Omental fat pad (tissue), 4 donors: ENCODE measurements around the gene FHOD3. TPM values are rescaled to one million over a fixed set of nuclear protein-coding genes. Genes with fewer than 3 reads are reported as not detected.

Source experiments
- ATAC-seq: fragments of 150-250 bp; one replicate; pipeline ENCODE4 v1.9.1; 2016; ENCODE audit warnings: mild to moderate bottlenecking, moderate library complexity; ENCODE audit not compliant: low FRiP score
- DNase-seq: peaks from one replicate; pipeline ENCODE4 v3.0.0-alpha.2; 2019; ENCODE audit warnings: low spot score
- total RNA-seq, 4 donors: library from RNA; depleted of rRNA; stranded (reverse); fragments of >200 nt; gene quantifications; one replicate each; pipeline ENCODE4 v1.1.0, GENCODE V29; 2016
- TF ChIP-seq, protein P1 (sequence below), 3 donors: fragments of 450-650 bp; IDR thresholded peaks; one replicate each; pipeline ENCODE4 v1.5.1; 2016 to 2017; ENCODE audit warnings: antibody characterized with exemption in 3 of 3, mild to moderate bottlenecking in 3 of 3, moderate library complexity in 2 of 3

FHOD3 gene
- total RNA-seq, 4 donors from 2014 or later, result 0.96 to 3.8 (median 2.3) TPM

- TF ChIP-seq, protein P1, sequence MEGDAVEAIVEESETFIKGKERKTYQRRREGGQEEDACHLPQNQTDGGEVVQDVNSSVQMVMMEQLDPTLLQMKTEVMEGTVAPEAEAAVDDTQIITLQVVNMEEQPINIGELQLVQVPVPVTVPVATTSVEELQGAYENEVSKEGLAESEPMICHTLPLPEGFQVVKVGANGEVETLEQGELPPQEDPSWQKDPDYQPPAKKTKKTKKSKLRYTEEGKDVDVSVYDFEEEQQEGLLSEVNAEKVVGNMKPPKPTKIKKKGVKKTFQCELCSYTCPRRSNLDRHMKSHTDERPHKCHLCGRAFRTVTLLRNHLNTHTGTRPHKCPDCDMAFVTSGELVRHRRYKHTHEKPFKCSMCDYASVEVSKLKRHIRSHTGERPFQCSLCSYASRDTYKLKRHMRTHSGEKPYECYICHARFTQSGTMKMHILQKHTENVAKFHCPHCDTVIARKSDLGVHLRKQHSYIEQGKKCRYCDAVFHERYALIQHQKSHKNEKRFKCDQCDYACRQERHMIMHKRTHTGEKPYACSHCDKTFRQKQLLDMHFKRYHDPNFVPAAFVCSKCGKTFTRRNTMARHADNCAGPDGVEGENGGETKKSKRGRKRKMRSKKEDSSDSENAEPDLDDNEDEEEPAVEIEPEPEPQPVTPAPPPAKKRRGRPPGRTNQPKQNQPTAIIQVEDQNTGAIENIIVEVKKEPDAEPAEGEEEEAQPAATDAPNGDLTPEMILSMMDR (IDR thresholded peaks at IDR 0.05), result no peak
- DNase-seq, result no peak
- ATAC-seq, result no peak
Observed at GRCh38 chr18:36756242-36756641, 458.7 kb downstream of the FHOD3 start.

DNA sequence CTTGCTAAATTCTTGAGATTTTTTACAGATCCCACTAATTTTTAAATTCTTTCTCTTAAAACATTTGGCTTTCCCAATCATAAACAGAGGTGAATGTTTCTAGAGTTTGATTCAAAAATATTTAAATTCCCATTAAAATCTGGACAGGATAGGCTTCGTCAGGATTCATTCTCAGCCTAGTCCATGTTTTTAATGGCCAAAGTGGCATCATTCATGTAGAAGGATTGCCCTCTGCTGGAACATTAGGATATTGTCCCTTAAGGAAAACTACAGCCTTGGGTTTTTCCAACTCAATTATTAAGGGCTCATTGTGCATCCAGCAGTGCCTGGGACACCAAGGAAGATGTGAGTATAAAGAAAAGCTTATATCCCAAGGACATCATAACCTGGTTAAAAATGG lies 459.6 kb downstream of the FHOD3 start:
- DNase-seq (no peak), ATAC-seq (no peak)
- TF ChIP-seq, protein P1 (IDR thresholded peaks at IDR 0.05), result no peak

- DNase-seq (no peak), ATAC-seq (no peak)
- TF ChIP-seq, protein P1 (IDR thresholded peaks at IDR 0.05), result no peak
Observed at GRCh38 chr18:36757991-36758390, 460.5 kb downstream of the FHOD3 start.

DNA sequence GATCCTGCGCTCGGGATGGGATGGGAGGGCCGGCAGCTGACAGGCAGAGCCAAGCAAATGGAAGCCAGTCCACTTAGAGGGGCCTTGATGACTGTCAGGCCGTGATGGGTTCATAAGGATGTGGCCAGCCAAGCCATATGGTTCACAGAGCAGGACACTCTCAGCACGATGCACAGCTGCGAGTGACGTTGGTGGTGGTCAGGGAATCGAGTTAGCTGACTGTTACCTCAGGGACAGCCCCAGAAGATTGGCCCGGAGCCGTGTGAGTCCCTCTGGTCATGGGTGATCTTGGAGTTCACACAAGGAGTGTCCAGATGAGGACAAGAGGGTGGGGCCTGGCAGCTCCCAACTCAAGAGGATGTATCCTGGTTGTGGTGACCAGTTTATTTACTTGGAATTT lies 461.1 kb downstream of the FHOD3 start:
- TF ChIP-seq, protein P1 (IDR thresholded peaks at IDR 0.05), result no peak
- DNase-seq (no peak), ATAC-seq (no peak)

DNA sequence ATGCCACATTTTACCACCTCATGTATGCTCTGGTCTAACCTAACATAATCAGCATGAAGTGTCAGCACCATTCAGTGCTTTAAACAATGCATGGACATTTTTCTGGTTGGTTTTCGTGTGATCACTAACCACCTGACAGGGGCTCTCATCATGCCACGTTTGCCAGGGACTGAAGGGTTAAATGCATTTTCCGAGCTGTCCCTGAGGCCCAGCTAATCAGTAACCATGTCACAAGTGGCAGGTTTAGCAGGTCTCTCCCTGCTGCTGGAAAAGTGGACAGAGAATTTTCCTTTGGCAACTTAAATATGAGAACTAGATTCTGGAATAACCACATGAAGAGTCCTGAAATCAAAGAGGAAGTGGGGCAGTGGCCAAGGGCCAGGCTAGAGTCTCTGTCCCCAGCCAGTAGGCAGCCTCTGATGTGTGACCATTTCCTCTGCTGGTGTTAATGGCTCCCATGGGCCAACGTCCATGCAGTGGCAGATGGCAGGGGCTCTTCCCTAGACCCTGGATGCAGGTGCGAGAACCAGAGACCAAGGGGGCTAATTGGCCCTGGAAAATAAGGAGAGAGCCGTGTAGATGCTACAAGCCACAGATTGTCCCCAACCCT lies 461.8 kb downstream of the FHOD3 start:
- DNase-seq, result no peak
- ATAC-seq, result no peak
- TF ChIP-seq, protein P1 (IDR thresholded peaks at IDR 0.05), result no peak

GRCh38 chr18:36760598-36760997 lies 463.1 kb downstream of the FHOD3 start:
- DNase-seq (no peak), ATAC-seq (no peak)
- TF ChIP-seq, protein P1 (IDR thresholded peaks at IDR 0.05), result no peak

DNA sequence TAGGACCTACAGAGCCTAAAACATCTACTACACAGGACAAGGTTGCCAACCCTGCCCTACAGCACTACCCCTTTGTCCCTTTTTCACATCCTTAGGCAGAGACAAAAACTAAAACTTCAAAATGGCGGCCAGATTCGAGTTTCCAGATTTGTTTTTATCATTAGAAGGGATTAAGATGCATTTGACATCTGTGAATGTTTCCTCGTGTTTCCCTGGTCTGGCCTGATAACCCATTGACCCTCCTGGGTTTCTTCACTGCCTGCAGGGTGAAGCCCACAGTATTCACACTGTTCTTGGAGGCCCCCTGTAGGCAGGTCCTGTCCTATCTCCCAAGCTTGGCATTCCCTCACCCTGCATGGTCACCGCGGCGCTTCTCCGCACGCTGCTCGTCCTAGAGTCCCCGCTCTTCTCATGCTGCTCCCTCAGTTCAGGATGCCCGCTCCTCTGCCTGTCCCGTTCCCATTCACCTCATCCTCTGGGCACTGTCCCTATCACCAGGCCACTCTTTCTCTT lies 463.7 kb downstream of the FHOD3 start:
- DNase-seq (no peak), ATAC-seq (no peak)
- TF ChIP-seq, protein P1 (IDR thresholded peaks at IDR 0.05), result no peak
